Tibial nerve (tissue), 4 donors: ENCODE data around the gene HOTAIR.
A peak's percentile ranks its signal among the peaks of the same experiment; 100 is the strongest.

ENCODE experiments used
- CTCF ChIP-seq, 5 experiments: fragments of 200-600 bp in 3 of 5; fragments of 450-650 bp in 2 of 5; sonication (generic) in 3 of 5; IDR thresholded peaks; one replicate each; pipeline ENCODE4 v1.5.1; 2016 to 2019; ENCODE audit warnings: antibody characterized with exemption in 5 of 5, mild to moderate bottlenecking in 3 of 5, moderate library complexity in 2 of 5
- EP300 ChIP-seq, 2 donors: sonication (generic); formaldehyde crosslinking; IDR thresholded peaks; one replicate each; pipeline ENCODE4 v1.6.1; 2017; ENCODE audit warnings: antibody characterized with exemption in 2 of 2, mild to moderate bottlenecking in 1 of 2

GRCh38 chr12:53997204-53998109 is 22.7 kb upstream of the HOTAIR start:
- no peak for TF ChIP-seq CTCF (IDR thresholded peaks at IDR 0.05)
- peak in 1 of 2 donors; percentile 42 for TF ChIP-seq EP300 (IDR thresholded peaks at IDR 0.05)
